ENCODE measurements around the gene SIAH1.
"Not testable (repeated sequence)": the region's sequence is repeated elsewhere in the genome, so short reads cannot be mapped to it uniquely, and the experiment has no call there.

The SIAH1 gene, protein sequence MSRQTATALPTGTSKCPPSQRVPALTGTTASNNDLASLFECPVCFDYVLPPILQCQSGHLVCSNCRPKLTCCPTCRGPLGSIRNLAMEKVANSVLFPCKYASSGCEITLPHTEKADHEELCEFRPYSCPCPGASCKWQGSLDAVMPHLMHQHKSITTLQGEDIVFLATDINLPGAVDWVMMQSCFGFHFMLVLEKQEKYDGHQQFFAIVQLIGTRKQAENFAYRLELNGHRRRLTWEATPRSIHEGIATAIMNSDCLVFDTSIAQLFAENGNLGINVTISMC

DNA sequence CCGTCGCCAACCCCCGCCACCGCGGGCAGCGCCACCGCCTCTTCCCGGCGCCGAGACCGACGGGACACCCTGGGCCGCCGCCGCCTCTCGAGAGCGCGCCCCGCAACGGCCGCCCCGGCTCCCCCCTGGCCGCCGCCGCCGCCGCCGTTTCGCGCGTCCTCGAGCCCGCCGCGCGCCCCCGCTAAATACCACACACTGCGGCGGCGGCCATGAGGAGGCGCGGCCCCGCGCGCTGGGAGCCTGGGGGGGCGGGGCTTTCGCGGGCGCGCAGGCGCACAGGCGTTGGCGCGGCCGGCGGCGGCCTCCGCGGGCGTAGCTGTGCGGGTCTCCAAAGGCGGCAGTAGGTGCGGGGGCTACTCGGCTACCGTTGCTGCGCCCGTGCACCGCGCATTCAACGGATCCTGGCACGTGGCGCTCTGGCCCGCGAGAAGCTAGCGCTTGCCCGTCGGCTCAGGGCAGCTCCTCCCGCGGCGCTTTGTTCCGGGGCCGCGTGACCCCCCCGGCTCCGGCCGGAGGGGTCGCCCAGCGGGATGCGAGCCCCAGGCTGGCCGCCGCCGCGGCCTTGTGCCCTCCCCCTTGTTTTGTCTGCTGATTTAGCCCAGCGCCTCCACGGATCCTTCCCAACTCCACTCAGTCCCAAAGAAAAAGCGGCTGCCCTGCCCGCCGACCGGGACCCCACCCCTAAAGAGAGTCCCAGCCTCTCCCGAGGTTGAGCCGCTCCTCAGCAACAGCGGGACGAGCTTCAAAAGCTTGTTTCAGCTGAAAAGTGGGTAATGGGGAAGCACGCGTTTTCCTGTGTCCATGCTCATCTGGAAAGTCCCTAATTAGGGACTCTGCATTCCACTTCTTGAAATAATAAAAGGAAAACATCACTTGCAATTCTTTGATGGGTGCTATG lies at the start of gene SIAH1:
TSS of gene SIAH1 (minus strand) at position 161 of the 898 bp plus-strand sequence. CDS start 22,985 bp downstream, outside the sequence.
- peak; percentile 45 to 94 (median 87) for DNase-seq
- intact Hi-C loops (cut with DNase I), result no loop called here

DNA sequence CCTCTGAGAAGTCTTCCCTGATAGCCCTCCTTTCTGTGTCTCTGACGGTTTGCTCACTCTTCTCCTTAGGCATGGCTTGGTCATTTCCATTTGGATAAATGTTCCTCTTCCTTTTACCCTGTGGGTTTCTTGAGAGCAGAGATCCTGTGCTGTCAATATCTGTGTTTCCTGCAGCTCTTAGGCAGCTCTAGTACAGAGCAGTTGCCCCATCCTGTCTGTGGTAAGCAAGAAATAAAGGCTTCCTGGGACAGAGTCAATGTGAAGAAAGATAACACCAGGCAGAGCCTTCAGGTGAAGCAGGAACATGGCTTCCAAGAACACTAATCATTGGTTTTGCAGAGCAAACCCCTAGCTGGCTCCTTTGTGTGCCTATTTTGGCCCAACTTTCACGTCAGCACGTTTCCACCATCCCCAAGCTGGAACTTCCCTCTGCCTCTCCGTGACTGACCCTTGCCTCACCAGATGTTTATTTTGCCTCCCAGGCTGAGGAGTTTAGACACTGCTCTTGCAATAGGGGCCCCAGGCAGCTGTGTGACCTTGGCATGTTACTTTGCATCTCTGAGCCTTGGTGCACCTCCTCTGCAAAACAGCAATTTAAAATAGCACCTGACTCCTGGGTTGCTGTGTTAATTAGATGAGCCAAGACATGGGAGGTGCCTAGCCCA lies 49.6 kb upstream of the SIAH1 start:
- intact Hi-C loops (cut with DNase I), result no loop called here

DNA sequence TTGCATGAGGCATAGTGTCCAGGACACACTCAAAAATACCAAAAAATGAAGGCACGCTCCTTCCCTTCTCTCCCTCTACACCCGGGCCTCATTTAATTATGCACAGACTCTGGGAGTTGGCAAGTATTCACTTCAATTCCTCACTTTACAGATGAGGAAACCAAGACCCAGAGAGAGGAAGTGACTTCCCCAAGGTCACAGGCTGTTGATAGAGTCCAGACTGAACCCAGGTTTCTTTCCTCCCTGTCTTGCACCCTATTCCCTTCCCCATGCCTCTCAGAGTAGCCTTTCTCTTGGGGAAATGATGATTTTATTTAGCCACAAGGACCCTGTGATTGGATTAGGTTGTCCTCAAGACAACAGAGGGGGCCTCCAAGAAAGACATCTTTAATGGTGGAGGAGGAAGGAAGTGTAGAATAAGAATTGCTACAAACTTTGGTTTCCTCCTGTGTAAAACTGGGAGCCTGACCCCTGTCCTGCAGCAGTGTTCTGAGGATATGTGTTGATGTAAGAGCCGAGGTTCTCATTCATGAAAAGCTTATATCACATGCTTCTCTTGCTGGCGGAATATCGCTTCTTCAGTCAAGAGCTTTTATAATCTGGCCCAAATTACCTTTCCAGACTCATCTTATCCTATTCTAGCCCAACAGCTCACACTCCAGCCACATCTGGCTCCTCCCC lies 48.8 kb upstream of the SIAH1 start:
- DNase-seq, result no peak
- intact Hi-C loops (cut with DNase I), result no loop called here

More for the DNA sequence above, 49.6 kb upstream of the SIAH1 start:
- peak in 2 of 42 donors; percentile 14 to 27 for DNase-seq

DNA sequence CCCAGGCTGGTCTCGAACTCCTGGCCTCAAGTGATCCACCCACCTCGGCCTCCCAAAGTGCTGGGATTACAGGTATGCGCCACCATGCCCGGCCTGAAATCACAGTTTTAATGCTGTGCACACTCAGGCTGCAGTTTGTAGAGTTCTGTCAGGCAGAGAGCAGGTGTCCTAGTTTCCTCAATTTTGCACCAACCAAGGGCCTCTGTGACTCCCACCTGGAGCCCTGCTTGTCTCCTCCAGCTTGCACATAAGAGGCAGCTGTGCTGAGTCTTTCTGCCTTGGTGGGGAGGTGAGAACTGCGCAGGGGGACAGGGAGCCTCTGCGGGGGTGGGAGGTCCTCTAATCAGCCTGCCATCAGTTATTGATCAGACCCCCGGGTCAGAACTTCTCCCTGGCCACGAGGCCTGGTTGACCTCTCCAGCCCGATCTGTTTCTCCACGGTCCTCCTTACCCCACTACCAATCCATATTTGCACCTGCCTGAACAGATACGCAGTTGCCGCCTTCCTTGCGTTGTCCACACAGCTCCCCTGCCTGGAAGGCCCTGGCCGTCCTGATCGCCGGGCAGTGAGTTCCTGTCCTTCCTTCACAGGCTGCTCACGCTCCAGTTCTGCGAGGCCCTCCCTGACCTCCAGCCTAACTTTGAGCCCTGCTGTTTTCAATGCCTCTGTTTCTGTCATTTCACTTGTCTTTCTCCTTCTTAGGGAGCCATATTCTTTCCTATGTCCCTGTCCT lies 48.1 kb upstream of the SIAH1 start:
- intact Hi-C loops (cut with DNase I), result no loop called here
- DNase-seq, result no peak

DNA sequence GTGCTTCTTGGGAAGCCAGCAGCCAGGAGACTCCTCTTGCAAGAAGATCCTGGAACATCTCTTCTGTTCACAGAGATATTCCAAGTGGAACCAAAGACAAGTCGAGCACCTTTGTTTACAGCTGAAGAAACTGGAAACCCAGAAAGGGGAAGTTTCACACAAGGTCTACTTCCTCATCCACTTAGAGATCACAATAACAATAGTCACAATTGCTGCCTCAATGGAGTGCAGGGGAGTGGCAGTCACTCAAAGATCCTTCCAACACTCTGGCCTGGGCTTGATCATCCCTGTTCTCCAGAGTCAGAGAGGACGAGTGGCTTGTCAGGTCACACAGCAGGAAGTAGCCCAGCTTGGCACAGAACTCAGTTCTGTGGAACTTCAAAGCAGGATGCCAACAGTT lies 46.9 kb upstream of the SIAH1 start:
- intact Hi-C loops (cut with DNase I), result no loop called here
- DNase-seq, result no peak

GRCh38 chr16:48430890-48431289 lies 45.7 kb upstream of the SIAH1 start:
- intact Hi-C loops (cut with DNase I), result no loop called here
- DNase-seq, result no peak

DNA sequence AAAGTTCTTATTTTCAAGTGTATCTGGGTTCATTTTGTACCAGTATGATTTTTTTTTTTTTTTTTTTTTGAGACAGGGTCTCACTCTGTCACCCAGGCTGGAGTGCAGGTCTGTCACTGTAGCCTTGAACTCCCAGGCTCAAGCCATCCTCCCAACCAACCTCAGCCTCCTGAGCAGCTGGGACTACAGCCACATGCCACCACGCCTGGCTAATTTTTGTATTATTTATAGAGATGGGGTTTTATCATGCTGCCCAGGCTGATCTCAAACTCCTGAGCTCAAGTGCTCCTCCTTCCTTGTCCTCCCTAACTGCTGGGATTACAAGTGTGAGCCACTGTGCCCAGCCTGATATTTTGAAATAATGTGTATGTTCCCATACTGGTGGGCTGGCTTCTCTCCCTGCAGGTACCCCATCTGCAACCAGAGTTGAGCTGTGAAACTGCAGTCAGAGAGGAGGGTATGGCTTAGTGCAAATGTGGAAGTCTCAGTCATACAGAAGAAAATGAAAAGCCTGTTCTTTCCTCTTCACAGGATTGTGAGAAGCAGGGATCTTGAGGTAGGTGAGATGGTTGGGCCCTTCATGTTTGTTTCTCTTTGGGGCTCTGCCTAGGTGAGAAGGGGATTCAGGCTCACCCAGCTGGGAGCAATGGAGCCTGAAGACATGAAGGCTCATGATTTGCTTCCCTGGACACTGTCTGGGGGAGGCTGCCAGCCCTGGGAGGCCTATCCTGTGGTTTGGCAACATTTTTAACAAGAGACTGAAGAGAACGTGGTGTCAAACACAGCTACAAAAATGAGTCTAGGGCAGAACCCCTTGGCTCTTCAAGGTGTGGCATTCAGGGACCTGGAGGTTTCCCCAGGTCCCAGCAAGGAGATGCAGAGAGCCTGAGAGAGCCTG lies 41.3 kb upstream of the SIAH1 start:
- intact Hi-C loops (cut with DNase I), result no loop called here
- DNase-seq, result no peak

- intact Hi-C loops (cut with DNase I), result no loop called here
- DNase-seq, result no peak
Observed at GRCh38 chr16:48422537-48422936, 37.3 kb upstream of the SIAH1 start.

DNA sequence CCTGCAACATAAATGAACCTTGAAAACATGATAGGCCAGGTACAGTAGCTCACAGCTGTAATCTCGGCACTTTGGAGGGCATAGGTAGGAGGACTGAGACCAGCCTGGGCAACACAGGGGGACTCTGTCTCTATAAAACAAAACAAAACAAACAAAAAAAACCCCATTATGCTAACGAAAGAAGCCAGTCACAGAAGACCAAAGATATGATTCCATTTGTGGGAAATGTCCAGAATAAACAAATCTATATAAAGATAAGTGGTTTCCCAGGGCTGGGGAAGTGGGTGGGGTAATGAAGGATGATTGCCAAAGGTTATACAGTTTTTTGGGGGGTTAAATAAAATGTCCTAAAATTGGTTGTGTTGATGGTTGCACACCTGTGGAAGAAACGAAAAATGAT lies 36.5 kb upstream of the SIAH1 start:
- no peak for DNase-seq
- intact Hi-C loops (cut with DNase I), result no loop called here

- intact Hi-C loops (cut with DNase I), result no loop called here
- DNase-seq, result no peak
Observed at GRCh38 chr16:48420437-48420836, 35.2 kb upstream of the SIAH1 start.

DNA sequence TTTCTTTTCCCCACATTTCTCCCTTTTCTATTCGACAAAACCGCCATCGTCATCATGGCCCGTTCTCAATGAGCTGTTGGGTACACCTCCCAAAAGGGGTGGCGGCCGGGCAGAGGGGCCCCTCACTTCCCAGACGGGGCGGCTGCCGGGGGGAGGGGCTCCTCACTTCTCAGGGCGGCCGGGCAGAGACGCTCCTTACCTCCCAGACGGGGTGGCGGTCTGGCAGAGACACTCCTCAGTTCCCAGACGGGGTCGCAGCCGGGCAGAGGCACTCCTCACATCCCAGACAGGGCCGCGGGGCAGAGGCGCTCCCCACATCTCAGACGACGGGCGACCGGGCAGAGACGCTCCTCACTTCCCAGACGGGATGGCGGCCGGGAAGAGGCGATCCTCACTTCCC lies 31.4 kb upstream of the SIAH1 start:
- DNase-seq; intact Hi-C loops (cut with DNase I): not testable (repeated sequence)

DNA sequence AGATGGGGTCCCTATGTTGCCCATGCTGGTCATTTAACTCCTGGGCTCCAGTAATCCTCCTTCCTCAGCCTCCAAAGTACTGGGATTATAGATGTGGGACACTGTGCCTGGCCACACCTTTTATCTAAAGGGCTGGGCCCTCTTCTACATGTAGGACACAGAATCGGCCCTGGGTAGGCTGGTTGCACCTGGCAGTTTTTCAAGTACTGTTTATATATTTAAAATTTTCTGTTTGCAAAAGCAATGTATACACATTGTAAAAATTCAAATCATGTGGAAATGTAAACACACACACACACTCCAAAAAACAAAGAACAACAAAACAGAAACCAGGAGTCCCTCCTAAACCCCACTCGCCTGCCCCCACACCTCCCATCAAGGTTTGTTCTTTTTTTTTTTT lies 28.1 kb upstream of the SIAH1 start:
- intact Hi-C loops (cut with DNase I), result no loop called here
- no peak for DNase-seq

DNA sequence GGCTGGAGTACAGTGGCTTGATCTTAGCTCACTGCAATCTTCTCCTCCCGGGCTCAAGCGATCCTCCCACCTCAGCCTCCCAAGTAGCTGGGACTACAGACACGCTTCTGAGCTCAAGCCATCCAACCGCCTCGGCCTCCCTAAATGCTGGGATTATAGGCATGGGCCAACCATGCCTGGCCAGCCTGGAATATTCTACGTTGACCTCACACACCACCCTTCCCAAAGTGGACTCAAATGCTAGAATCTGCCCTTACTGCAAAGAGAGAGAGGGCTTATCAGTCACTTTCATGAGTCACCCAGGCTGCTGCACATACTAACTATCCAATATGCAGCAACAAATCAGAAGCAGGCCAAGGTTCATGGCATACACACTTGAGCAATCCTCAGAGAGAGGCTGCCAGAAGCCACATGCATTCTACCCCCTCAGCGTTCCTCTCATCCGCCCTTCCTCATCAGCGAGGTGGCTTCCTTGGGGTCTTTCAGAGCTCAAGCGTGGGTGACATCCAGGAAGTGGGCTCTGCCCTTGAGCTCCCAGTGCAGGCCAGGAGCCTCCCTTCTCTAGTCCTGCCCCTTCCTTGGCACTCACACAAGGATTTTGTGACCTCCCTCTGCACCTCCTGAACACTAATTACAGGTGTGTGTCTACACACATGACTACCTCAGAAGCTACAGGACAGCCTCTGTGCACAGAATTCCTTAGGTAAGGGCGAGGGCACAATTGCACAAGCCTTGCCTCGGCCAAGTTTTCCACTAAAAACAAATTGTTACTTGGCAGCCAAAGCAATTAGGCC lies 24.8 kb upstream of the SIAH1 start:
- intact Hi-C loops (cut with DNase I), result no loop called here
- DNase-seq, result no peak

DNA sequence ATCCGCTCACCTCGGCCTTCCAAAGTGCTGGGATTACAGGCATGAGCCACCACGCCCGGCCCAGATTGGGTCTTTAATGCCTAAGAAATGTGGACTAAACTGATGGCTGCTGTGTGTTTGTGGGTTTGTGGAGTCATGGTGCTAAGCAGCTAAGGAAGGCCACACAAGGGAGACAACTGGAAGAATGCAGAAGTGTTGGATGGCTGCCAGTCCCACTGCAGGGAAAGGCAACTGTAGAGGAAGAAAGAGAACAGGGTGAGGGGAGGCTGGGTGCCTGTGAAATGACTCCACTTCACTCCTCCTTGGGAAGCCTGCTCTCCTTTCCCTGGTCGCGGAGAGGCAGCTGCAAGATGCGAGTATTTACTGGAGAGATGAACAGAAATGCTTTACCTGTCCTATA lies 23.5 kb upstream of the SIAH1 start:
- DNase-seq, result peak in 15 of 42 donors; percentile 6 to 57 (median 26)
- intact Hi-C loops (cut with DNase I), result no loop called here

DNA sequence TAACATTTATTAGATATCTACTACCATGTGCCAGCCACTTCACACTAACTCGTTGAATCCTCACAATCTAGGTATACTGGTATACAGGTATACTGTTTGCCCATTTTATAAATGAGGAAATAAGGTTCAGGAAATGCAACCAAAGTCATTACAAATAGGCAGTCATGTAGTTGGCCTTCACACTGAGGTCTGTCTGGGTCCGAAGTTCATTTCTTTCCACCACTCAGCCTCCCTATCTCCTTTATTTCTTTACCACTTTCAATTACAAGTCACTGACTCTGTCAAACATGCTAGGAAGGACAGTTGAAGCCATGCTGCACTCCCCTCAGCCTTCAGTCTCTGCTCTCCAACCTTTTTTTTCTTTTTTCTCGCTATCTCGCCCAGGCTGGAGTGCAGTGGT lies 20.7 kb upstream of the SIAH1 start:
- intact Hi-C loops (cut with DNase I), result no loop called here
- no peak for DNase-seq

GRCh38 chr16:48405153-48405552 lies 19.9 kb upstream of the SIAH1 start:
- intact Hi-C loops (cut with DNase I), result no loop called here
- no peak for DNase-seq

DNA sequence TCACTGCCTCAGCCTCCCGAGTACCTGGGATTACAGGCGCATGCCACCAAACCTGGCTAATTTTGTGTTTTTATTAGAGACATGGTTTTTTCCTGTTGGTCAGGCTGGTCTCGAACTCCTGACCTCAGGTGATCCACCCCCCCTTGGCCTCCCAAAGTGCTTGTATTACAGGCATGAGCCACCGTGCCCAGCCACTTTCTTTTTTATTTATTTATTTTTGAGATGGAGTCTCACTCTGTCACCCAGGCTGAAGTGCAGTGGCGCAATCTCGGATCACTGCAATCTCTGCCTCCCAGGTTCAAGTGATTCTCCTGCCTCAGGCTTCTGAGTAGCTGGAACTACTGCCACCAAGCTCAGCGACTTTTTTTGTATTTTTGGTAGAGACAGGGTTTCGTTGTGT lies 17.3 kb upstream of the SIAH1 start:
- intact Hi-C loops (cut with DNase I); DNase-seq: not testable (repeated sequence)
